ENCODE measurements around the gene RNASEH2B. TPM values are rescaled to one million over a fixed set of nuclear protein-coding genes. Genes with fewer than 3 reads are reported as not detected.

The RNASEH2B gene
- total and polyA plus RNA-seq, 2 donors (not counting 1 experiment from before 2014, with no cell fraction given) = 64.0 to 151 TPM

DNA sequence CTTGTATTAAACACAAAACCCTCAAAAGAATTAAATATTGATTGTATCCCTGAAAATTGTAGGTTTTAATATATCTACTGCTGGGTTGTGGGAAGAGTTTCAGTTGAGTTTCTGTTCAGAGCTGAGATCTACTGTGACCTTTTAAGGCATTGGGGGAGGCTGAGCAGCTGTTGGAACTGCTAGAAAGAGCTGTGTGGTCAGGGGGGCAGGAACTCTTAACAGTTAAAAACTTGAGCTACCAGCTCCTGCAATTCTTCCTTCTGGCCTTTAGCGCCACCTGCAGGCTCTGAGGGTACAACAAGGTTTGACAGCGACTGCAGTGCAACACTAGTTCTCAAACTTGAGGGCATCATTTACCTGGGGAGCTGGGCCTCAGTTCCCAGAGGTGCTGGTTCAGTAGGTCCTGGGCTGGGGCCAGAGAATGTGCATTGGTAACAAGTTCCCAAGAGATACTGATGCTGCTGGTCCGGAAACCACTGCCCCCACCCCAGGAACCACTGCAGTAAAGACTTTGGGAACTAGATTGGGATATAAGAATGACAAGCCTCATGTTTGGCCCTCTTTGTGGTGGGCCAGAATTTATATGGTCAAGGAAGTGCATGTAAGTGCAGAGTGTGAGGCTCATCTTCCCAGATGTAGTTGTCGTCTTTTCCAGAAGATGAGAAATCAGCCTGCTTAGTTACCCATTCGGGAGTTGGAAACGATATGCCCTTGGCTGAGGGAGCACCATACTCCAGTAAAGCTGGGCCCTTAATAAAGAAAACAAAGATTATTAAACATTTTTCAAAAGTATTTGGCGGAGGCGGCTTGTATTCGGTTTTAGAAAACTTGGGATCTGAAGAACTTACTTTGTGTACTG, 2.6 kb downstream of the RNASEH2B start:
- peak; percentile 92 for DNase-seq
- peak overlapping the region; percentile 84 for H3K4me2 ChIP-seq (replicated peaks; ENCODE audit: low read depth, low read length, poor library complexity, severe bottlenecking)
- H3K4me3 Mint-ChIP-seq = peak overlapping the region; percentile 95
- H3K79me2 ChIP-seq (ENCODE audit: control insufficient read depth, insufficient read depth, low read length) = peaks cover 73% of the 10 kb centered on the region
- TF ChIP-seq CTCF (IDR thresholded peaks at IDR 0.05) = peak; percentile 89
- no peak for TF ChIP-seq EZH2 (IDR thresholded peaks at IDR 0.05; ENCODE audit: borderline replicate concordance, insufficient read depth, low read depth, low read length, poor library complexity, severe bottlenecking)
- H3K9me3 ChIP-seq (ENCODE audit: control extremely low read depth in 1 of 3, control insufficient read depth in 2 of 3, insufficient read depth in 1 of 3, low read length in 2 of 3) = no peaks in the 10 kb centered on the region
- peak overlapping the region; percentile 97 for H3K27ac Mint-ChIP-seq
- peaks cover 56 to 59% of the 10 kb centered on the region in 2 donors for H3K4me1 ChIP-seq (ENCODE audit: control insufficient read depth in 2 of 2, insufficient read depth in 2 of 2, low read length in 2 of 2)
- H3K4me3 ChIP-seq (ENCODE audit: control extremely low read depth in 1 of 5, extremely low read depth in 1 of 5, insufficient read depth in 1 of 5, low read depth in 2 of 5, low read length in 4 of 5) = peak overlapping the region; percentile 71 to 94 (median 87)
- WGBS (ENCODE audit: insufficient coverage) = 60% methylated on average over 6 of the region's 9 CpGs
- H3K4me1 Mint-ChIP-seq = peaks cover 70% of the 10 kb centered on the region
- H2AFZ ChIP-seq (ENCODE audit: insufficient read depth, low read depth, low read length, poor library complexity, severe bottlenecking) = peak overlapping the region; percentile 90
- H3K9me3 Mint-ChIP-seq (ENCODE audit: insufficient read depth) = no peaks in the 10 kb centered on the region
- H3K27me3 ChIP-seq (replicated peaks in 1 of 4; ENCODE audit: control extremely low read depth in 1 of 4, control insufficient read depth in 3 of 4, insufficient read depth in 4 of 4, low read length in 3 of 4) = no peaks in the 10 kb centered on the region
- intact Hi-C loops (cut with micrococcal nuclease) = loop anchor here (1.0 to 10.0 kb wide), 15 partner anchors 101 to 1417 kb away; partner anchors contain the start of genes KPNA3 and PHF11
- H3K27ac ChIP-seq (ENCODE audit: low read length in 2 of 2) = peak overlapping the region; percentile 95 to 98
- no peaks in the 10 kb centered on the region for H3K36me3 ChIP-seq (replicated peaks in 1 of 2; ENCODE audit: control extremely low read depth in 1 of 2, control insufficient read depth in 1 of 2, extremely low read depth in 1 of 2, insufficient read depth in 2 of 2, low read length in 1 of 2)
- ChIA-PET POLR2A (interaction anchor here (0.6 to 2.9 kb wide), 14 partner anchors 9 to 936 kb away, joined by 3 to 34 read pairs (median 4); partner anchors contain the start of gene TRIM13), CTCF (interaction anchor here (0.6 to 5.6 kb wide), 79 partner anchors 9 to 1095 kb away, joined by 3 to 100 read pairs (median 5); partner anchors contain the start of genes SPRYD7 and TRIM13)
- peaks cover under 1% of the 10 kb centered on the region for H4K20me1 ChIP-seq (ENCODE audit: control insufficient read depth, insufficient read depth, low read length, poor library complexity, severe bottlenecking)
- peak overlapping the region; percentile 94 for H3K9ac ChIP-seq (ENCODE audit: low read length)
- ATAC-seq (ENCODE audit: low read depth) = peak; percentile 56
- H3K27me3 Mint-ChIP-seq = no peaks in the 10 kb centered on the region
